ENCODE data around the gene EGFL6. TPM values are rescaled to one million over a fixed set of nuclear protein-coding genes. Genes with fewer than 3 reads are reported as not detected.

The EGFL6 gene
- polyA plus RNA-seq, 1 of the 3 experiments (the other 2 are of a cell fraction): 0.25 TPM

DNA sequence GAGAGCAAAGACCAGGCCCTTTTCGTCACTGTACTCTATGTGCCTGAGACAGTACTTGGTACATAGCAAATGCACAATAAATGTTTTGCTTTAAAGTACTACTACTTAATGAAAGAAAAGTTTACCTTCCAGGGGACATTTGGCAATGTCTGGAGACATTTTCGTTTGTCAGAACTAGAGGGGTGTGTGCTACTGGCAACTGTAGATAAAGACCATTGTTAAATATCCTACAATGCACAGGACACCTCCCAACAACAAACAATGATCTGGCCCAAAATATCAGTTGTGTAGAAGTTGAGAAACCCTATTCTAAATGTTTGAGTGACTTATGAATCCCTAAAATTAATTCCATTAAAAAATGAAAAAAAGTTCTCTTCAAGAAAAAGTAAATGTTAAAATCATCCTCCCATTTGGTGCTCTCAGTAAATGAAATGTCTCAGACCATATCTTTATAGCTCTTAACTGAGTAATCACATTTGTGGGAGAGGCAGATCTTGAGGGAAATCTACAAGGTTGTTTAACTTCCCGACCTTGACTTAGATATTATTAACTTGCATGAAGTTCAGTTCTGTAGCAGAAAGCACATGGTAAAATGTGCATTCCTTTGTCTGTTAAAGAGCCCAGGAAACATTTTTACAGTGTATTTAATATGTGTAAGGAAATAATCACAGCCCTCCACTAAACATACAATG is 18.5 kb downstream of the EGFL6 start (continued):
- TF ChIP-seq, protein P1, sequence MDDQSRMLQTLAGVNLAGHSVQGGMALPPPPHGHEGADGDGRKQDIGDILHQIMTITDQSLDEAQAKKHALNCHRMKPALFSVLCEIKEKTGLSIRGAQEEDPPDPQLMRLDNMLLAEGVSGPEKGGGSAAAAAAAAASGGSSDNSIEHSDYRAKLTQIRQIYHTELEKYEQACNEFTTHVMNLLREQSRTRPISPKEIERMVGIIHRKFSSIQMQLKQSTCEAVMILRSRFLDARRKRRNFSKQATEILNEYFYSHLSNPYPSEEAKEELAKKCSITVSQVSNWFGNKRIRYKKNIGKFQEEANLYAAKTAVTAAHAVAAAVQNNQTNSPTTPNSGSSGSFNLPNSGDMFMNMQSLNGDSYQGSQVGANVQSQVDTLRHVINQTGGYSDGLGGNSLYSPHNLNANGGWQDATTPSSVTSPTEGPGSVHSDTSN (IDR thresholded peaks at IDR 0.05): no peak

DNA sequence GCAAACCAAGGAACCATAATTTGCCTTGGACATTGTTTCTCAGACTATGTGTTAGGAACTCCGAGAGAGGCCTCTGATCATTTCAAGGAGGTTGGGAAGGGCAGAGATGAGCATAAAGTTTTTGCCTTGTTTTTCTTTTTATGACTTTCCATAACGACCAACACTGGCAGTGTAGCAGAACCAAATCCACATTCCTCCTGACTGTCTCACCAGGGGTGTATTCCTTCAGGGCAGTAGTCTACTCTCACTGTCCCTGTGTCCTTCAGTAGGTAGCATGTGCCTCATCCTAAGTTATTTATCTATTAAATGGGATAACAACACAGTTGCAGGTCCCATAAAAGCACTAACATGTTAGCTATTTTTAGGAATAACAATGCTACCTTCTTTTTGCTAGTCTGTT is 20.8 kb downstream of the EGFL6 start:
- TF ChIP-seq YY1 (IDR thresholded peaks at IDR 0.05; ENCODE audit: low read depth) (no peak), POLR2AphosphoS5 (IDR thresholded peaks at IDR 0.05; ENCODE audit: low read depth, low read length) (no peak), EP300 (IDR thresholded peaks at IDR 0.05; ENCODE audit: borderline replicate concordance in 1 of 2, low read depth in 1 of 2, low read length in 1 of 2) (no peak), TAF1 (IDR thresholded peaks at IDR 0.05; ENCODE audit: borderline replicate concordance, low read depth, low read length) (no peak), TEAD4 (IDR thresholded peaks at IDR 0.05; ENCODE audit: borderline replicate concordance, insufficient read depth) (no peak), RAD21 (IDR thresholded peaks at IDR 0.05; ENCODE audit: low read length) (no peak), FOXM1 (IDR thresholded peaks at IDR 0.05; ENCODE audit: low read depth) (no peak), TCF12 (IDR thresholded peaks at IDR 0.05) (no peak), FOSL2 (IDR thresholded peaks at IDR 0.05; ENCODE audit: borderline replicate concordance, low read depth) (no peak), CHD2 (IDR thresholded peaks at IDR 0.05; ENCODE audit: low read length, partially characterized antibody) (no peak), GABPA (IDR thresholded peaks at IDR 0.05; ENCODE audit: low read depth) (no peak), FOXJ3 (CRISPR knock-in tag; IDR thresholded peaks at IDR 0.05) (no peak)
- TF ChIP-seq, protein P2, sequence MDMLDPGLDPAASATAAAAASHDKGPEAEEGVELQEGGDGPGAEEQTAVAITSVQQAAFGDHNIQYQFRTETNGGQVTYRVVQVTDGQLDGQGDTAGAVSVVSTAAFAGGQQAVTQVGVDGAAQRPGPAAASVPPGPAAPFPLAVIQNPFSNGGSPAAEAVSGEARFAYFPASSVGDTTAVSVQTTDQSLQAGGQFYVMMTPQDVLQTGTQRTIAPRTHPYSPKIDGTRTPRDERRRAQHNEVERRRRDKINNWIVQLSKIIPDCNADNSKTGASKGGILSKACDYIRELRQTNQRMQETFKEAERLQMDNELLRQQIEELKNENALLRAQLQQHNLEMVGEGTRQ (IDR thresholded peaks at IDR 0.05; ENCODE audit: borderline replicate concordance, low read depth, low read length): no peak
- TF ChIP-seq, protein P3, sequence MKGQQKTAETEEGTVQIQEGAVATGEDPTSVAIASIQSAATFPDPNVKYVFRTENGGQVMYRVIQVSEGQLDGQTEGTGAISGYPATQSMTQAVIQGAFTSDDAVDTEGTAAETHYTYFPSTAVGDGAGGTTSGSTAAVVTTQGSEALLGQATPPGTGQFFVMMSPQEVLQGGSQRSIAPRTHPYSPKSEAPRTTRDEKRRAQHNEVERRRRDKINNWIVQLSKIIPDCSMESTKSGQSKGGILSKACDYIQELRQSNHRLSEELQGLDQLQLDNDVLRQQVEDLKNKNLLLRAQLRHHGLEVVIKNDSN (IDR thresholded peaks at IDR 0.05; ENCODE audit: borderline replicate concordance, low read depth): no peak
- TF ChIP-seq, protein P4, sequence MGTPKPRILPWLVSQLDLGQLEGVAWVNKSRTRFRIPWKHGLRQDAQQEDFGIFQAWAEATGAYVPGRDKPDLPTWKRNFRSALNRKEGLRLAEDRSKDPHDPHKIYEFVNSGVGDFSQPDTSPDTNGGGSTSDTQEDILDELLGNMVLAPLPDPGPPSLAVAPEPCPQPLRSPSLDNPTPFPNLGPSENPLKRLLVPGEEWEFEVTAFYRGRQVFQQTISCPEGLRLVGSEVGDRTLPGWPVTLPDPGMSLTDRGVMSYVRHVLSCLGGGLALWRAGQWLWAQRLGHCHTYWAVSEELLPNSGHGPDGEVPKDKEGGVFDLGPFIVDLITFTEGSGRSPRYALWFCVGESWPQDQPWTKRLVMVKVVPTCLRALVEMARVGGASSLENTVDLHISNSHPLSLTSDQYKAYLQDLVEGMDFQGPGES (IDR thresholded peaks at IDR 0.05; ENCODE audit: low read depth, low read length): no peak
- no peaks in the 10 kb centered on the region for H3K36me3 ChIP-seq (replicated peaks in 1 of 2; ENCODE audit: control insufficient read depth in 1 of 2, insufficient read depth in 2 of 2, low read length in 1 of 2)
- no peaks in the 10 kb centered on the region for H3K4me1 ChIP-seq (ENCODE audit: control insufficient read depth in 1 of 2, insufficient read depth in 2 of 2, low read depth in 1 of 2, low read length in 1 of 2)
- no peaks in the 10 kb centered on the region for H4K20me1 ChIP-seq (ENCODE audit: insufficient read depth)
- no peak overlapping the region for H2AFZ ChIP-seq (ENCODE audit: low read depth)
- WGBS (ENCODE audit: low lambda C conversion rate): 19% methylated on average over 2 of the region's 2 CpGs
- H3K4me2 ChIP-seq: no peak overlapping the region
- H3K4me3 ChIP-seq (ENCODE audit: low read depth in 2 of 2, low read length in 1 of 2): no peak overlapping the region
- CTCF ChIA-PET: no interaction called here
- peaks cover 20% of the 10 kb centered on the region; the same call in 1 of the 2 replicates for H3K27me3 ChIP-seq (ENCODE audit: insufficient read depth)
- H3K79me2 ChIP-seq (ENCODE audit: insufficient read depth): no peaks in the 10 kb centered on the region
- no peak overlapping the region for H3K27ac ChIP-seq (ENCODE audit: low read depth in 2 of 2, low read length in 1 of 2)
- no peak for DNase-seq
- no peaks in the 10 kb centered on the region for H3F3A ChIP-seq (replicated peaks; ENCODE audit: insufficient read depth)
- POLR2A ChIA-PET: no interaction called here
- H3K9ac ChIP-seq: no peak overlapping the region
- H3K9me3 ChIP-seq: no peaks in the 10 kb centered on the region
- no peaks in the 10 kb centered on the region for H3K9me2 ChIP-seq

Data from SK-N-SH (cell line).